Measurements from ENCODE around the gene LRP5. TPM values are rescaled to one million over a fixed set of nuclear protein-coding genes. Genes with fewer than 3 reads are reported as not detected.
A peak's percentile ranks its signal among the peaks of the same experiment; 100 is the strongest.
"Not testable (repeated sequence)": the region's sequence is repeated elsewhere in the genome, so short reads cannot be mapped to it uniquely, and the experiment has no call there.

Gene LRP5
- polyA plus RNA-seq, 3 donors: 0.23 to 0.29 TPM; not detected in 1

DNA sequence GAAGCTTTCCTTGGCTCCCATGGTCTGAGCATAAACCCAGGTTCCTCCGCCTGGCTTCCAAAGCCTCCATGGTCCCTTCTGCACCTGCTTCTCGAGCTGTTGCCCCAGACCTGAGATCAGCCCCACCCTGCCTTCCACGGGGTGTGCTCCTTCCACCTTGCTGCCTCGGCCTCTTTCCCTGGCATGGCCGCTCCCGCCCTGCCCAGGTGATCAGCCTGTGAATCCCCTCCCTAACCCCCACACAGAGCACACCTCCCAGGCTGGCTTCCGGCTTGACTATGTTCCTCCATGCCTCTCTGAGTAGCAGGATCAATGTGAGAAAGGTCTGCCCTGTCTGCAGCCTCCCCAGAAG, 145.5 kb downstream of the LRP5 start:
- Histone ChIP-seq H3K9ac (ENCODE audit: insufficient read depth, low read length, poor library complexity, severe bottlenecking) (no peak overlapping the region), H3K9me3 (replicated peaks in 1 of 2; ENCODE audit: control insufficient read depth in 1 of 2, insufficient read depth in 1 of 2, low read length in 2 of 2) (no peaks in the 10 kb centered on the region), H3K4me3 (replicated peaks in 1 of 3; ENCODE audit: low read depth in 2 of 3, low read length in 3 of 3) (no peak overlapping the region), H4K20me1 (ENCODE audit: insufficient read depth, low read length) (peaks cover 18% of the 10 kb centered on the region), H3K27ac (ENCODE audit: low read depth in 1 of 2, low read length in 2 of 2) (no peak overlapping the region), H3K4me2 (replicated peaks; ENCODE audit: extremely low read depth, low read length, poor library complexity, severe bottlenecking) (no peak overlapping the region), H2AFZ (ENCODE audit: insufficient read depth, low read depth, low read length, poor library complexity, severe bottlenecking) (no peak overlapping the region), H3K4me1 (ENCODE audit: control insufficient read depth in 1 of 2, insufficient read depth in 2 of 2, low read length in 2 of 2) (peaks cover 21% of the 10 kb centered on the region in 2 donors), H3K36me3 (replicated peaks in 1 of 2; ENCODE audit: control insufficient read depth in 1 of 2, insufficient read depth in 2 of 2, low read length in 2 of 2) (no peaks in the 10 kb centered on the region), H3K27me3 (ENCODE audit: control insufficient read depth in 2 of 2, insufficient read depth in 2 of 2, low read length in 2 of 2) (no peaks in the 10 kb centered on the region), H3K79me2 (ENCODE audit: insufficient read depth, low read length) (peaks cover 23% of the 10 kb centered on the region)
- Mint-ChIP-seq H3K4me1 (peaks cover 23% of the 10 kb centered on the region), H3K4me3 (no peak overlapping the region), H3K27ac (peak overlapping the region in 1 of 7 donors; percentile 40), H3K36me3 (no peaks in the 10 kb centered on the region), H3K9me3 (peaks cover 0 to 3% (median 0%) of the 10 kb centered on the region in 7 donors), H3K27me3 (ENCODE audit: low read depth in 3 of 3) (peaks cover 0 to 18% (median 4%) of the 10 kb centered on the region in 3 donors)
- intact Hi-C loops (cut with micrococcal nuclease): no loop called here
- 95% methylated on average over 6 of the region's 7 CpGs for WGBS (ENCODE audit: insufficient coverage)
- no peak for DNase-seq
- TF ChIP-seq, protein P1, sequence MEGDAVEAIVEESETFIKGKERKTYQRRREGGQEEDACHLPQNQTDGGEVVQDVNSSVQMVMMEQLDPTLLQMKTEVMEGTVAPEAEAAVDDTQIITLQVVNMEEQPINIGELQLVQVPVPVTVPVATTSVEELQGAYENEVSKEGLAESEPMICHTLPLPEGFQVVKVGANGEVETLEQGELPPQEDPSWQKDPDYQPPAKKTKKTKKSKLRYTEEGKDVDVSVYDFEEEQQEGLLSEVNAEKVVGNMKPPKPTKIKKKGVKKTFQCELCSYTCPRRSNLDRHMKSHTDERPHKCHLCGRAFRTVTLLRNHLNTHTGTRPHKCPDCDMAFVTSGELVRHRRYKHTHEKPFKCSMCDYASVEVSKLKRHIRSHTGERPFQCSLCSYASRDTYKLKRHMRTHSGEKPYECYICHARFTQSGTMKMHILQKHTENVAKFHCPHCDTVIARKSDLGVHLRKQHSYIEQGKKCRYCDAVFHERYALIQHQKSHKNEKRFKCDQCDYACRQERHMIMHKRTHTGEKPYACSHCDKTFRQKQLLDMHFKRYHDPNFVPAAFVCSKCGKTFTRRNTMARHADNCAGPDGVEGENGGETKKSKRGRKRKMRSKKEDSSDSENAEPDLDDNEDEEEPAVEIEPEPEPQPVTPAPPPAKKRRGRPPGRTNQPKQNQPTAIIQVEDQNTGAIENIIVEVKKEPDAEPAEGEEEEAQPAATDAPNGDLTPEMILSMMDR (IDR thresholded peaks at IDR 0.05): no peak

DNA sequence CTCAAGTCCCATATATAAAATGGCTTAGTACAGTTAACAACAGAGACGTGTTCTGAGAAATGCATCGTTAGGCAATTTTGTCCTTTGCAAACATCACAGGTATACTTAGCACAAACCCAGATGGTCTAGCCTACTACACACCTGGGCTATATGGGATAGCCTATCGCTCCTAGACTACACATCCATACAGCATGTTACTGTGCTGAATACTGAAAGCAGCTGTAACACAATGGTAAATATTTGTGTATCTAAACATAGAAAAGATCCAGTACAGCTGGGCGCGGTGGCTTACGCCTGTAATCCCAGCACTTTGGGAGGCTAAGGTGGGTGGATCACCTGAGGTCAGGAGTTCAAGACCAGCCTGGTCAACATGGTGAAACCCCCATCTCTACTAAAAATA, 145.9 kb downstream of the LRP5 start:
- H3K9me3 Mint-ChIP-seq; H3K27ac ChIP-seq (ENCODE audit: low read depth in 1 of 2, low read length in 2 of 2); H3K9me3 ChIP-seq (replicated peaks in 1 of 2; ENCODE audit: control insufficient read depth in 1 of 2, insufficient read depth in 1 of 2, low read length in 2 of 2); H3K4me2 ChIP-seq (replicated peaks; ENCODE audit: extremely low read depth, low read length, poor library complexity, severe bottlenecking); intact Hi-C loops (cut with micrococcal nuclease); H2AFZ ChIP-seq (ENCODE audit: insufficient read depth, low read depth, low read length, poor library complexity, severe bottlenecking); H3K36me3 ChIP-seq (replicated peaks in 1 of 2; ENCODE audit: control insufficient read depth in 1 of 2, insufficient read depth in 2 of 2, low read length in 2 of 2); DNase-seq; H3K9ac ChIP-seq (ENCODE audit: insufficient read depth, low read length, poor library complexity, severe bottlenecking); H3K36me3 Mint-ChIP-seq; H3K27me3 ChIP-seq (ENCODE audit: control insufficient read depth in 2 of 2, insufficient read depth in 2 of 2, low read length in 2 of 2); H3K4me3 ChIP-seq (replicated peaks in 1 of 3; ENCODE audit: low read depth in 2 of 3, low read length in 3 of 3): not testable (repeated sequence)
- peaks cover 23 to 25% of the 10 kb centered on the region in 2 donors for H3K4me1 ChIP-seq (ENCODE audit: control insufficient read depth in 1 of 2, insufficient read depth in 2 of 2, low read length in 2 of 2)
- H3K27me3 Mint-ChIP-seq (ENCODE audit: low read depth in 3 of 3): peaks cover 0 to 16% (median 2%) of the 10 kb centered on the region in 3 donors
- peak overlapping the region in 1 of 7 donors; percentile 40 for H3K27ac Mint-ChIP-seq
- H3K4me1 Mint-ChIP-seq: peaks cover 26% of the 10 kb centered on the region
- peaks cover 28% of the 10 kb centered on the region for H3K79me2 ChIP-seq (ENCODE audit: insufficient read depth, low read length)
- peak overlapping the region in 1 of 2 donors; percentile 34 for H3K4me3 Mint-ChIP-seq
- WGBS (ENCODE audit: insufficient coverage): no CpG with 5 or more reads among the region's 6 CpGs
- peaks cover 23% of the 10 kb centered on the region for H4K20me1 ChIP-seq (ENCODE audit: insufficient read depth, low read length)

Measured in CD14-positive monocyte (primary cell).